Measurements from ENCODE around the gene PLCD1. TPM values are rescaled to one million over a fixed set of nuclear protein-coding genes. Genes with fewer than 3 reads are reported as not detected.

The PLCD1 gene
- total RNA-seq, 1 donor: 15.5 TPM

DNA sequence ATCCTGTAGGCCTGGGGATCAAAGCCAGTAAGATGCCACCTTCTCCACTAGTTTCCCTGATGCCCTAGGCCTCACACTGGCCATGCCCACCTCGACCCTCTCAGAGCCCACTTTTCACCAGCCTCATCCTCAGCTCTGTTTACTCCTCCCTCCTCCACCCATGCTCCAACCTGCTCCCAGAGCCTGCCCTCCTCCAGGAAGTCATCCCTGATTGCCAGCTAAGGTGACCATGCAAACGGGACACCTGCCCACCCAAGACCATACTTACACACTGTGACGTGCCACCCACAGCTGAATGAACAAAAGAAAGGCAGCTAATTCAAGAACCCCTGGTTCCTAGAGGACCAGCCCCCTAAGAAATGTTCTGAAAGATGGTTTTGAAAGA lies 9.1 kb downstream of the PLCD1 start:
- no peak for DNase-seq (ENCODE audit: low read depth)
- no peak overlapping the region for H3K4me3 ChIP-seq (ENCODE audit: low read depth, low read length)
- TF ChIP-seq, protein P1, sequence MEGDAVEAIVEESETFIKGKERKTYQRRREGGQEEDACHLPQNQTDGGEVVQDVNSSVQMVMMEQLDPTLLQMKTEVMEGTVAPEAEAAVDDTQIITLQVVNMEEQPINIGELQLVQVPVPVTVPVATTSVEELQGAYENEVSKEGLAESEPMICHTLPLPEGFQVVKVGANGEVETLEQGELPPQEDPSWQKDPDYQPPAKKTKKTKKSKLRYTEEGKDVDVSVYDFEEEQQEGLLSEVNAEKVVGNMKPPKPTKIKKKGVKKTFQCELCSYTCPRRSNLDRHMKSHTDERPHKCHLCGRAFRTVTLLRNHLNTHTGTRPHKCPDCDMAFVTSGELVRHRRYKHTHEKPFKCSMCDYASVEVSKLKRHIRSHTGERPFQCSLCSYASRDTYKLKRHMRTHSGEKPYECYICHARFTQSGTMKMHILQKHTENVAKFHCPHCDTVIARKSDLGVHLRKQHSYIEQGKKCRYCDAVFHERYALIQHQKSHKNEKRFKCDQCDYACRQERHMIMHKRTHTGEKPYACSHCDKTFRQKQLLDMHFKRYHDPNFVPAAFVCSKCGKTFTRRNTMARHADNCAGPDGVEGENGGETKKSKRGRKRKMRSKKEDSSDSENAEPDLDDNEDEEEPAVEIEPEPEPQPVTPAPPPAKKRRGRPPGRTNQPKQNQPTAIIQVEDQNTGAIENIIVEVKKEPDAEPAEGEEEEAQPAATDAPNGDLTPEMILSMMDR (IDR thresholded peaks at IDR 0.05; ENCODE audit: insufficient read depth, low read depth, low read length): no peak

DNA sequence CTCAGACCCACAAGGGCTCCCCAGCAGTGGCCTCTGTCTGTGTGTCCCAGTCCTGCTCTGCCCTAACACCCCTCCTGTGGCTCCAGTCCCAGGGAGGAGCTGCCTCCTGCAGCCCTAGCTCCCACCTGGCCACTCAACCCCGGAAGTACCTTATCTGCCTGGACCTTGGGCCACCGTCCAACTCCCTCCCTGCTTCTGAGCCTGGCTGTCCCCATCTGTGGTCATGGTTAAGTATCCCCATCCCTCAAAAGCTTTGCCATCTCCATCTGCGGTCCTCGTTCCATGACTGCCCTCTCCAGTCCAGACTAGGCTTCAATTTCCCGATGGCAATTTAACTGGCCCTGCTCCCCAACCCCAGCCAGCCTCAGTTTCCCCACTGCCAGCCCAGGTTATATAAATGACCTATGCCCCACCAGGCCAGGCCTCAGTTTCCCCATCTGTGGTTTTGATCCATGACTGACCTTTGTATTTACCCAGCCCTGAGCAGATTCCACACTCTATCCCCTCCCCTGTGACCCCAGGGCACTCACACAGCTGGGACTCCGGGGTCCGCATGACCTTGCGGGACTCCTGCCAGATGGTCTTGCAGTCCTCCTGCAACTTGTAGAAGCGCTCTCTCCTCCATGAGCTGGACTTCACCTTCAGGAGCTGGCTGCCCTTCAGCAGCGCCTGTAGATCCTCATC lies 9.6 kb downstream of the PLCD1 start:
- TF ChIP-seq, protein P1 (IDR thresholded peaks at IDR 0.05; ENCODE audit: insufficient read depth, low read depth, low read length): no peak
- H3K4me3 ChIP-seq (ENCODE audit: low read depth, low read length): no peak overlapping the region
- DNase-seq (ENCODE audit: low read depth): no peak

DNA sequence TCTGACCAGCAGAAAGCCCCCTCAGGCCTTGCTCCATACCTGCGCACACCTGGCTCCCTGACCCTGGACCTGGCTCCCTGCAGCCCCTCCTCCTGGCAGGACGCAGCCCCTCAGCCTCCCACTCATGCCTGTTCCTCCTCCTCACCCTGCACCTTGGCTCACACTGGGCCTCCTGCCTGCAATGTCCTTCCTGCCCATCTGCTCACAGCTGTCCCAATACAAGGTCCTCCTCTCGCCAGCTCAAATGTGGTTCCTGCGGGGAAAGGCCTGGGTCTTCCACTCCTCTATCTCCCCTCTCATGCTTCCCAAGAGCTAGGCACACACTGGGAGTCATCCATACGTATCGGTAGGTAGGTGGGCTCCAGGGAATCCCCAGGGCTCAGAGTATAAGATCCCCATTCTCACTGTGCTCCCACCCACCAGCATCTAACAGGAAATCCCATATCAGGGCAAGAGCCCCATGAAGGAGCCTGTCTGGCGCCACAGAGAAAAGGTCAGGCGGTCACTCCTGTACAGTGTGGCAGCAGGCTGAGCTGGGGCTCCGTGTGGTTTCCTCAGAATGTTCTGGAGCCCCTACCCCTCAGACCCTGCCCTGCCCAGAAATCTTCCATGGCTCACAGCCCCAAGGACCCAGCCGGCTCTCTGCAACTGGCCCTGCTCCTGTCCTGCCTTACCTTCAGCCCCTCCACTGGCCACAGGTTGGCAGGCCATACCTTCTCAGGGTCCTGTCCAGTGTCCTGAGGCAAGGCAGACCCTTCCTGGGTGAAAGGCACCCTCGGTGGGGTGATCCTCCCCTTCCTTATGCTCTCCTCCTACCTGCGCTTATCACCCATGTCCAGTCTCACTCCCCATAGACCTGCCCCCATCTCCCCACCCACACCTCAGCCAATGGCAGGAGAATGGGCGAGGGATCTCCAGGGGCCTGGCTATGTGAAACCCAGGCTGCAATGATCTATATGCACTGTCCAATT lies 10.9 kb downstream of the PLCD1 start:
- no peak overlapping the region for H3K4me3 ChIP-seq (ENCODE audit: low read depth, low read length)
- TF ChIP-seq, protein P1 (IDR thresholded peaks at IDR 0.05; ENCODE audit: insufficient read depth, low read depth, low read length): no peak
- DNase-seq (ENCODE audit: low read depth): no peak

DNA sequence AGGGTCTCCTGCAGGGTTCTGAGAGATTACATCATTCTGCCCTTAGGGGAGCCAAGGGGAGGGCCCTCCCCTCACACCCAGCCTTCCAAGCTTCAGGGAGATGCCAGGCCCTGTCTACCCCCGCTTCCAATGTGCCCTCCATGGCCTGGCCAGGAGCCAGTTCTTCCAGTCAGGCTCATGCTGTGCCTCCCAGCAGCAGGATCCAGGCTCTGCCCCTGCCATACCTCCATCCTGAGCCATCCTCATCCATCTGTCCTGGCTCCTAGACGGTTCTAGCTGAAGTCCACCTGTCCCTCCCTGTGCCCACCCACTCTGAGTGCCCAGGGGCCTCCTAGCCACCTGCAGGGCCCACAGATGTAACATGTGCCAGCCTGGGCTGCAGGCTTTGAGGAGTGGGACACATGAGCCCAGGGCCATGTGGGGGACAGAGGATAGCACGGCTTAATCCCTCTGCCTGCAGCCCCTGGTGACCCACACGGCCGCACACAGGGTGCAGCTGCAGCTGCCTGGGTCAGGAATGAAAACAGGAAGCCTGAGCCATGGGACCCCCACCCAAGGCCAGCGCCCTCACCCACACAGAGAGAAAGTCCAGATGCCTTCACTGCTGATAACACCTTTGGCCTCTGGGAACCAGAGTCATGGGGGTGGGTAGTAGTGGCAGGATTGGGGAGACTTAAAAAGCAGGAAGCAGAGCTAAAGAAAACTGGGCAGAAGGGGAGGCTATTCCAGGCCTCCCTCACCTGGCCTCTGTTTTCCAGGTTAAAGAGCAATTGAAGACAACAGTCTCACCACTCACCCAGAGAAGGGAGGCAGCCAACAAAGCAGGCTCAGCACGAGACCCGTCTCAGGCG lies 11.8 kb downstream of the PLCD1 start:
- no peak overlapping the region for H3K4me3 ChIP-seq (ENCODE audit: low read depth, low read length)
- no peak for DNase-seq (ENCODE audit: low read depth)
- TF ChIP-seq, protein P1 (IDR thresholded peaks at IDR 0.05; ENCODE audit: insufficient read depth, low read depth, low read length): no peak

DNA sequence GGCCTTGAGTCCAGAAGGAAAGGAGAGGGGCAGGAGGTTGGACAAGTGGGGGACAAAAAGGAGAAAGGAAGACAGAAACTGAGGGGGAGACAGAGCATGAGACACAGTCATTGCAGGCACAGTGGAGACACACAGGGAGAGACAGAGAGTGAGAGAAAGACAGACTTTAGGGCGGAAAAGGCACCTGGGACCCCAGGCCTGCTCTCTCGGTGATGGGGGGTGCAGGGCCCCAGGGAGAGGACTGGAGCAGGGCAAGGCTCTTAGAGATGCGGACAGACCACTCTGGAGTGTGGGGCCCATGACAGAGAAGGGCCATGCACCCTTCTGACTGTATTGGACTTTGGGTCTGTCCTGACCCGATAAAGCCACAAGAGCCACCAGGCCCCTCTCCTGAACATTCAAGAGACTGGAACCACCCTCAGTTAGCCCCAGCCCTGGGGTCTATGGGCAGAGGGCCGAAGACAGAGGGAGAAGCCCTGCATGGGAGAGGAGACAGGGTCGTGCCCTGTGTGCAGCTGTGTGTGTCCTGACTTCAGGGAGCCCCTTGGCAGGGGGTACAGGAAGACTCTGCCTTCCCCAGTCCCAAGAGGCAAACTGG lies 12.5 kb downstream of the PLCD1 start:
- TF ChIP-seq, protein P1 (IDR thresholded peaks at IDR 0.05; ENCODE audit: insufficient read depth, low read depth, low read length): no peak
- H3K4me3 ChIP-seq (ENCODE audit: low read depth, low read length): no peak overlapping the region
- DNase-seq (ENCODE audit: low read depth): no peak

DNA sequence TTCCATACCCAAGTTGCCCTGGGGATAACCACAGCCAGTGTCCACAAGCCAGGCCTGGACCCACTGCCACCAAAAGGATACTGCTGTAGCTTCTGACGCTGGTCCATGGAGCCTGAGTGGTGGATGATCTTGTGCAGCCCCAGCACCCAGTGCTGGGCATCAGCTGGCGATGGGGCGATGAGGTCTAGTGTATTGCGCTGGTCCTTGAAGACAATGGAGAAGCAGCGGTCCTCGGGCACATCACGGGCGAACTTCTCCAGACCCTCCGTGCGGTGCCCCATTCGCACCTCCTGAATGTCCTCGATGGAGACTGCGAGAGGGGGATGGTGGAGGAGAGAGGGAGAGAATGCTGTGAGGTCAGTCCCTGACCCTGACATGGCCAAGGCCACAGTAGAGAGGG lies 13.0 kb downstream of the PLCD1 start:
- TF ChIP-seq, protein P1 (IDR thresholded peaks at IDR 0.05; ENCODE audit: insufficient read depth, low read depth, low read length): no peak
- H3K4me3 ChIP-seq (ENCODE audit: low read depth, low read length): no peak overlapping the region
- DNase-seq (ENCODE audit: low read depth): no peak
